ENCODE data around the gene FAM193B. TPM values are rescaled to one million over a fixed set of nuclear protein-coding genes. Genes with fewer than 3 reads are reported as not detected.

The FAM193B gene
- total and polyA plus RNA-seq, 9 of the 15 experiments (the other 6 are each of a cell fraction or from before 2014, with no cell fraction given): 4.4 to 76.4 (median 37.3) TPM

DNA sequence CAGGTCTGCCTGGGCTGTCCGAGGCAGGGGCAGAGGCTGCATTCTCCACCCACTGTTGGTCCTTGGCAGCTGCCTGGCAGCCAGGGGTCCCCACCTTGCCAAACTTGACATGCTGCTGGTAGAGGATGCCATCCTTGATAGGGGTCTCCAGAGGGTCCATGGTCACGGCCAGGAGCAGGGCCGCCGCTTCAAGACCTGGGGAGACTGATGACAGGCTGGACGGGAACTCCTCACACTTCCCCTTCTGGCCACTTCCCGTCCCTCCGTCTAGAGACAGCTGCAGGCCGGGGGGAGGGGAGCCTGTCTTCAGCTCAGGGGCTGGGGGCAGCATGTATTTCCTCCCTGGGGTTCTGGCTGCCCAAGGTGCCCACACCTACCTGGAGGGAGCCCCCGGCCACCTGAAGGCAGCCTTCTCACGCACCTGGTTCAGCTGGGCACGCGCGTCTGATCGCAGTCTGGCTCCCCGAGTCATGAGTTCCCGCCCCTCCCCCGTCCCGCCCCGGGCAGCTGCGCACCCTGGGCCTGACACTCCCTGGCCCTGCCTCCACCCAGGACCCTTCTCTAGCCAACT lies 44.9 kb downstream of the FAM193B start, which contains the start of gene DOK3:
Gene DOK3, minus strand, starts transcription at position 446 of the 571 bp plus-strand sequence. Its CDS starts 286 bp downstream, at position 160.
- DNase-seq (ENCODE audit: extremely low read depth in 1 of 4, low spot score in 3 of 4) (peak; percentile 59 to 72 (median 66)), ATAC-seq (peak; percentile 80), FAIRE-seq (no peak)
- Histone ChIP-seq H3K4me1 (replicated peaks in 1 of 2; ENCODE audit: control insufficient read depth in 2 of 2, insufficient read depth in 2 of 2, low read length in 2 of 2) (peaks cover 27 to 60% of the 10 kb centered on the region in 2 experiments), H4K20me1 (replicated peaks; ENCODE audit: control insufficient read depth, insufficient read depth, low read length) (no peaks in the 10 kb centered on the region), H3K4me2 (ENCODE audit: insufficient read depth, low read length) (peak within 1 kb of the TSS; percentile 75), H3K27me3 (ENCODE audit: control insufficient read depth in 2 of 2, insufficient read depth in 2 of 2, low read length in 2 of 2) (no peaks in the 10 kb centered on the region), H3K9me3 (replicated peaks; ENCODE audit: control insufficient read depth, insufficient read depth, low read depth, low read length) (no peaks in the 10 kb centered on the region), H3K79me2 (ENCODE audit: control insufficient read depth, insufficient read depth, low read length) (peaks cover 17% of the 10 kb centered on the region; the same call in 2 of the 3 replicates), H3K27ac (ENCODE audit: extremely low read depth, low read depth, low read length) (peak within 1 kb of the TSS; percentile 80), H3K36me3 (ENCODE audit: control insufficient read depth, insufficient read depth, low read length) (peaks cover 68% of the 10 kb centered on the region), H3K9ac (ENCODE audit: insufficient read depth in 1 of 2, low read depth in 2 of 2, low read length in 2 of 2) (peak within 1 kb of the TSS; percentile 66 to 89), H3K9me1 (ENCODE audit: control insufficient read depth, insufficient read depth, low read length) (no peaks in the 10 kb centered on the region), H2AFZ (ENCODE audit: low read depth, low read length) (peak within 1 kb of the TSS; percentile 69), H3K4me3 (peak within 1 kb of the TSS; percentile 37)
- POLR2A ChIA-PET: interaction anchor here (0.6 to 4.5 kb wide), 9 partner anchors 11 to 695 kb away, joined by 3 to 26 read pairs (median 4); partner anchors contain the start of genes HNRNPAB and PDLIM7
- 10% methylated on average over 8 of the region's 20 CpGs for WGBS (ENCODE audit: insufficient coverage, low coverage, missing lambda C conversion rate)
- TSS peak; percentile 16 for BruUV-seq (replicated peaks)
- CTCF ChIA-PET (ENCODE audit: low intra/inter-chr PET ratio): no interaction called here
- in situ Hi-C loops (cut with MboI) (no loop called here), intact Hi-C loops (cut with micrococcal nuclease) (no loop called here)
- TF ChIP-seq ZNF408 (CRISPR knock-in tag; IDR thresholded peaks at IDR 0.05; ENCODE audit: low read depth) (no peak), ZNF12 (CRISPR knock-in tag; IDR thresholded peaks at IDR 0.05) (no peak), SUPT5H (IDR thresholded peaks at IDR 0.05) (0 out of 2 replicates have a peak, but pooled peaks have one; percentile 27), POLR2G (IDR thresholded peaks at IDR 0.05; ENCODE audit: low read depth, low read length) (peak; percentile 67), CBFA2T3 (IDR thresholded peaks at IDR 0.05) (peak; percentile 48), ZBTB7A (IDR thresholded peaks at IDR 0.05; ENCODE audit: borderline replicate concordance, control insufficient read depth, low read depth, low read length) (peak; percentile 65), ELF1 (tag; IDR thresholded peaks at IDR 0.05) (peak; percentile 37; the same call in 1 of the 2 replicates), CBFA2T2 (conservative IDR thresholded peaks at IDR 0.05) (peak; percentile 34), MECOM (CRISPR knock-in tag; IDR thresholded peaks at IDR 0.05) (no peak), MED1 (CRISPR knock-in tag; IDR thresholded peaks at IDR 0.05; ENCODE audit: borderline replicate concordance) (no peak), PHF8 (IDR thresholded peaks at IDR 0.05; ENCODE audit: borderline replicate concordance, low read length) (peak; percentile 47; the same call in 1 of the 2 replicates), MAZ (CRISPR knock-in tag; conservative IDR thresholded peaks at IDR 0.05 in 1 of 2, IDR thresholded peaks at IDR 0.05 in 1 of 2) (peak in 1 of 2 experiments; percentile 23; a peak in 1 of 4 replicates), MEIS2 (IDR thresholded peaks at IDR 0.05; ENCODE audit: partially characterized antibody) (peak; percentile 28), EP400 (IDR thresholded peaks at IDR 0.05) (peak; percentile 33; the same call in 1 of the 2 replicates), ZNF174 (CRISPR knock-in tag; IDR thresholded peaks at IDR 0.05) (no peak)
- TF ChIP-seq, protein P1, sequence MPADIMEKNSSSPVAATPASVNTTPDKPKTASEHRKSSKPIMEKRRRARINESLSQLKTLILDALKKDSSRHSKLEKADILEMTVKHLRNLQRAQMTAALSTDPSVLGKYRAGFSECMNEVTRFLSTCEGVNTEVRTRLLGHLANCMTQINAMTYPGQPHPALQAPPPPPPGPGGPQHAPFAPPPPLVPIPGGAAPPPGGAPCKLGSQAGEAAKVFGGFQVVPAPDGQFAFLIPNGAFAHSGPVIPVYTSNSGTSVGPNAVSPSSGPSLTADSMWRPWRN (IDR thresholded peaks at IDR 0.05; ENCODE audit: low read depth): no peak
- TF ChIP-seq, protein P2, sequence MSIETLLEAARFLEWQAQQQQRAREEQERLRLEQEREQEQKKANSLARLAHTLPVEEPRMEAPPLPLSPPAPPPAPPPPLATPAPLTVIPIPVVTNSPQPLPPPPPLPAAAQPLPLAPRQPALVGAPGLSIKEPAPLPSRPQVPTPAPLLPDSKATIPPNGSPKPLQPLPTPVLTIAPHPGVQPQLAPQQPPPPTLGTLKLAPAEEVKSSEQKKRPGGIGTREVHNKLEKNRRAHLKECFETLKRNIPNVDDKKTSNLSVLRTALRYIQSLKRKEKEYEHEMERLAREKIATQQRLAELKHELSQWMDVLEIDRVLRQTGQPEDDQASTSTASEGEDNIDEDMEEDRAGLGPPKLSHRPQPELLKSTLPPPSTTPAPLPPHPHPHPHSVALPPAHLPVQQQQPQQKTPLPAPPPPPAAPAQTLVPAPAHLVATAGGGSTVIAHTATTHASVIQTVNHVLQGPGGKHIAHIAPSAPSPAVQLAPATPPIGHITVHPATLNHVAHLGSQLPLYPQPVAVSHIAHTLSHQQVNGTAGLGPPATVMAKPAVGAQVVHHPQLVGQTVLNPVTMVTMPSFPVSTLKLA (conservative IDR thresholded peaks at IDR 0.05): peak; percentile 18 to 35; a peak in 1 of 4 replicates

Measured in K562 (cell line).